DMS53 (cell line): Measurements from ENCODE around the gene SEZ6L2.
"Not testable (repeated sequence)": the region's sequence is repeated elsewhere in the genome, so short reads cannot be mapped to it uniquely, and the experiment has no call there.

ENCODE experiments used
- DNase-seq: peaks from one replicate; lab custom pipeline; 2025; lab: John Stamatoyannopoulos, UW

Gene SEZ6L2

DNA sequence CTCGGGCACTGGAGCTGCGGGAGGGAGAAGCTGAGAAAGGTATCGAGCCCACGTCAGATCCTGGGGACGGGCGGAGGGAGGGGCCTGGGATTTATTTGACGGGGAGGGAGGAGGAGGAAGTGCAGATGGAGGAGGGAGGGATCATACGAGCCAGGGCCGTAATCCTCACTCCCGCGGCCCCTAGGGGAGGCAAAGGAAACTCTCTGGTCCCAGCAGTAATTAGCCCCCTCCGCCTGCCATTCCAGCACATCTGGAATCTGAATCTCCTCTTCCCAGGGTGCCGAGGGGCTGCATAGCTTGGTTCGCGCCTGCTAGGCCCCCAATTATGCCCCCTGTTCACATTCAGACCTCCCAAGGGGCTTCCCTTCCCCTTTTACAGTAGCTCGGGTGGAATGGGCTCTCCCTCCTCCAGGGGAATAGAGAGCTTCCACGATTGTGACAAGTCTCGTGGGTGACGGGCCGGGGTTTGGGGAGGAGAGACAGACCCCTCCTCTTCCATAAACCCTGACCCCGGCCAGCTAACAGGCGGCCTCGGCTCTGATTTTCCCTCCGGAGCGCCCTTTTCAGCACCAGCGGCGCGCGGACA is at the start of gene SEZ6L2:
SEZ6L2 (minus strand) TSS at position 35 of the 586 bp plus-strand sequence. CDS start 531 bp downstream, outside the sequence.
- peak; percentile 96 for DNase-seq

DNA sequence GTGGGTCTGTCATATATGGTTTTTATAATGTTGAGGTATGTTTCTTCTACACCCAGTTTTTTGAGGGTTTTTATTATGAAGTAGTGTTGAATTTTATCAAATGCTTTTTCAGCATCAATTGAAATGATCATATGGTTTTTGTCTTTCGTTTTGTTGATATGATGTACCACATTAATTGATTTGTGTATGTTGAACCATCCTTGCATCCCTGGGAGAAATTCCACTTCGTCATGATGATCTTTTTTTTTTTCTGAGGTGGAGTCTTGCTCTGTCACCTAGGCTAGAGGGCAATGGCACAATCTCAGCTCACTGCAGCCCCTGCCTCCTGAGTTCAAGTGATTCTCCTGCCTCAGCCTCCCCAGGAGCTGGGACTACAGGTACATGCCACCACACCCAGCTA is 48.5 kb upstream of the SEZ6L2 start:
- DNase-seq, result no peak

GRCh38 chr16:29943846-29944799 is 44.8 kb upstream of the SEZ6L2 start:
- peak; percentile 86 for DNase-seq

DNA sequence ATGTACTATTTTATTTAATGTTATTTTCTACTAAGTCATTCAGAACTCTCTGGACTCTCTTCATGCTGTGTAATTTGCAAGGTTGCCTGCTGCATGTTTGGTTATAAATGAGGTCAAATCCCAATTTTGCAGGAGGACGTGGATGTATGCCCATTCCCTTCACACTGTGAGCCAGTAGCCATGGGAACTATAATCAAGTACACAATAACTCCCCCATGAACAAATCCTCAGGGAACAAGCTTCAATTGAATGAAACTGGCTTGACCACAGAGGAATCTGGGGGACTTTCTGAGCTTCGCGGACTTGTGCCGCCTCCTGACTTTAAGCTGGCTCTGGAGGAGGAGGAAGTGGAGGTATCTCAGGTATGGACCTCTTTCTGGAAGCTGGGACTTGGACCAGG is 41.3 kb upstream of the SEZ6L2 start:
- no peak for DNase-seq

DNA sequence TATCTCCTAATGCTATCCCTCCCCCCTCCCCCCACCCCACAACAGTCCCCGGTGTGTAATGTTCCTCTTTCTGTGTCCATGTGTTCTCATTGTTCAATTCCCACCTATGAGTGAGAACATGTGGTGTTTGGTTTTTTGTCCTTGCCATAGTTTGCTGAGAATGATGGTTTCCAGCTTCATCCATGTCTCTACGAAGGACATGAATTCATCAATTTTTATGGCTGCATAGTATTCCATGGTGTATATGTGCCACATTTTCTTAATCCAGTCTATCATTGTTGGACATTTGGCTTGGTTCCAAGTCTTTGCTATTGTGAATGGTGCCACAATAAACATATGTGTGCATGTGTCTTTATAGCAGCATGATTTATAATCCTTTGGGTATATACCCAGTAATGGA is 32.4 kb upstream of the SEZ6L2 start:
- DNase-seq, result not testable (repeated sequence)

DNA sequence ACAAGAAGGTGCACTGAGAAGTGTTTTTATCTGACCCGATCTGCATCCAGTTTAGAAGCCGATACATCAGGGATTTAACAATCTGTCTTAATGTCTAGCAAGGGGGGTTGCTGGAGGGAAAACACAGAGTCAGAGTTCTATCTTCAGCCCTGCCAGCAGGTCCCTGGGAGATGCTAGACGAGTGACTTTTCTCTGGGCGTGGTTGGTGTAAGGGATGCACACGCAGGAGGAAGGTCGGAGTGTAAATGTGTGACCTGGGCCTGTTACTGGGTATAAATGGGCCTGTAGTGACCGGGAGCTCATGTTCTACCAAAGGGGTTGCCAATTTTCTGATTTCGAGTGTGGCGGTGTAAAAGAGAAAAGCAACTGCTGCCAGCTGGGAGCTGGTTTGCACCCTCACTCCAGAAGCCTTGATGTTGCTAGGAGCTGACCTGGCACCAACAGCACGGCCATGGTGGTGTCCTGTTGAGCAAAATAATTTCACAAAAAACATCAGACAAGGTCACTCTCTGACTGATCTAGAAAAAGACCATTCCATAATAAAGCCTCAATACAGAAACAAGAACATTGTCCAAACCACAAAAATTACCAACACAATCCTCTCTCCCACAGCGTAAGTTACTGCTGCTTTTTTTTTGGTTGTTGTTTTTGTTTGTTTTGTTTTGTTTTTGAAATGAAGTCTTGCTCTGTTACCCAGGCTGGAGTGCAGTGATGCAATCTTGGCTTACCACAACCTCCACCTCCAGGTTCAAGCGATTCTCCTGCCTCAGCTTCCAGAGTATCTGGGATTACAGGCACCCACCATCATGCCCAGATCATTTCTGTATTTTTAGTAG is 27.9 kb upstream of the SEZ6L2 start:
- no peak for DNase-seq

DNA sequence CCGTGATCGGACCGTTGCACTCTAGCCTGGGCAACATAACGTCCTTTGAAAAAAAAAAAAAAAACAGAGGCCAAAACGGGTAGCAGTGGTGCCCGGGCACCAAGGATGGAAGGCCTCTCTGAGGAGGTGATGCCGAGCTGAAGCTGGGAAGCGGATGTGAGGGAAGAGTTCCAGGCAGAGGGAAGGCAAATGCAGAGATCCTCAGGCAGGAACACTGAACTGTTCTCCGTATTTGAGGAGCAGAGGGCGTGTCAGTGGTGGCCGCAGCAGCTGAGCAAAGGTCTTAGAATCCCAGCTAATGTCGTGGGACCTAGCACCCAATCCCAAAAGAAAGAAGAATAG is 27.3 kb upstream of the SEZ6L2 start:
- peak; percentile 69 for DNase-seq

DNA sequence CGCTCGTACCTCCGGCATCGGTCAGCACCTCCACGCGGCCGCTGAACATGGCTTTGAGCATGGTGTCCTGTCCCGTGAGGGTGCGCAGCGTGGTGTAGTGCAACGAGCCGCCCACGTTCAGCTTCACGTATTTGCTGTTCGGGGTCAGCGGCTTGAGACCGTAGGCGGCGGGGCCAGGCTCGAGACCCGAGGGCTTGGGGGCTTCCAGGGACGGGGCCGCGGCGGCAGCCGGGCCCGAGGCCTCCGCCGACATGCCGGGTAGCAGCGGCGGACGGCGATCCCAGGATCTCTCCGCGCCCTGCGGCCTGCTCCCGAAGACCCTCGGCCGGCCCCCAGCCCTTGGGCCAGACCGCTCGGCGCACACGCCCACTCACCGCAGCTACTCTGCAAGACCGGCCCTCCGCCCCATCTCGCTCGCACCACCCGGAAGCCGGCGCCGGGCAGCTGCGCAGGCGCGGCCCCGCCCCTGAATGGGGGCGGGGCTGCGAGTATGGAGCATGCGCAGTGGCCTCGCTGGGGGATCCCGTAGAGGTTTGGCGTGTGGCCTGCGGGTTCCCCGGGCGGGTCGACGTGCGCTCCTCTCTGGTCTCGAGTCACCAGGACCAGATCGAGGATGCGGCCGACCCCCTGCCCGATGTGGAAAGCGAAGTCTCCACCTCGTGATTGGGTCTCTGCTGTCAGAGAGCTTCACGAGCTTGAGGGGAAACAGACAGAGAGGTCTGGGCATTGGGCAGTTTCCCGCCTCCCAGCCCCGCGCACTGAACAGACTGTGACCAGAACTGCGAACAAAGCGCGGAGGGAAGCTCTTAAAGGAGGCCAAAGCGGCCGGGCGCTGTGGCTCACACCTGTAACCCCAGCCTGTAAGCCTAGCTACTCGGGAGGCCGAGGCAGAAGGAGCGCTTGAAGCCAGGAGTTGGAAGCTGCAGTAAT is 26.7 kb upstream of the SEZ6L2 start, which contains the start of gene KCTD13:
KCTD13 (minus strand) TSS at position 446 of the 930 bp plus-strand sequence; CDS start at position 253, 193 bp downstream.
- DNase-seq, result peak; percentile 84

DNA sequence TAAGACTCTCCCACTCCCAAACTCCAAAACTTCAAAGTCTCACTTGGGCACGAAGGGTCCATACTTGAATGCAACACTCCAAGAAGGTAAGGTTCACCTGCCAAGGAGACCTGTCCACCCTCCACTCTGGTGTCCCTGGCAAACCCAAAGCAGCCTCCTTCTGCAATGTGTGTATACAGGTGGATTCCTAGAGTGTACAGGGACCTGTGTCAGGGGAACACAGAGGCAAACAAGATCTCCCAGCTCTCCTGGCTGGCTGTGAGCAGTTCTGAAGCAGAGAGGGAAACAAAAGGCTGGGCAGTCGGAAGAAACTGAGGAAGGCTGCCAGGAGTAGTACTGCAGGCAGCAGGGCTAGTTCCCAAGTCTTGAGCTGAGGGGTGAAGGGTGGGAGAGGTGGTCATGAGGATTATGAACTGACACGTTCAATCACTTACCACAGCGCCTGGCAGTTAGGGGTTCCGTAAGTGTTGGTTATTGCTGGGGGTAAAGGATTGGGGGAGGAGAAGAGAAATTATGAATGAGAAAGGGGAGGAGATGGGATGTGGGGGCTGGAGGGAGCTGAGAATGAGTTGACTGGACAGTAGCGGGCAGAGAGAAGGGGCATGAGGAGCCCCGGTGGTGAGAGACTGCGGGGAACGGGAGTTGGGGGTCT is 25.9 kb upstream of the SEZ6L2 start:
- peak; percentile 15 for DNase-seq

- DNase-seq, result no peak
These were observed 23.7 kb upstream of the SEZ6L2 start for GRCh38 chr16:29922986-29923501.

DNA sequence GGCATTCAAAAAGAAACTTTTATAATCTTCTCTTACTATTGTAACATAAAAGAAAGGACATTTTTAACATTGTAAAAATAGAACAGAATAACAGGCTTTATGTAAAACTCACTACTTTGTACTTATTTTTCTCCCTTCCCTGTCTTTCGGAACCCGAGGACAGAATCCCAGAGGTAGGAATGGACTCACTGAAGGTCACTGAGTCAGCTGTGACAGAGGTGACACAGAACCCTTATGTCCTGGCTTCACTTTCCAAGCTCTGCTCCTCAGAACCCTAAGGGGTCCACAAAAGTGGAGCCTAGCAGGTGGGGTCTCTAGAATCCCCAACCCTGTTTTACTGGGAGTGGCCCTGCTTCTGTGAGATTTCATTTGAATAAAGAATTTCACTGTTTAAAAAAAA is 23.0 kb upstream of the SEZ6L2 start:
- DNase-seq, result no peak

DNA sequence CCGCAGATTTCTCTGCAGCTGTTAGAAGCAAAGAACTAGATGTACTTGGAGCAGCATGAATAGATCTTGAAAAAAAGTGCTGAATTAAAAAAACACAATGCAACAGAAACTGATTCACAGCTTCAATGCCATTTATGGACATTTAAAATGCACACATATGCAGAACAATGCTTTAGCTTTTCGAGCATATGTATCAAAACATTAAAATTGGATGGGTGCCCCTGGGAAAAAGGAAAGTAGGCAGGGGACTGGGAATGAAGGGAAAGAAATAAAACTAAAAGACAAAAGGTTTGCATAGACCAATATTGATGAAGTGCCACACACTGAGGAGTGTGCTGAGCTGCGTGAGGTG is 21.7 kb upstream of the SEZ6L2 start:
- no peak for DNase-seq

- DNase-seq, result no peak
These were observed 21.1 kb upstream of the SEZ6L2 start for GRCh38 chr16:29920288-29921033.

DNA sequence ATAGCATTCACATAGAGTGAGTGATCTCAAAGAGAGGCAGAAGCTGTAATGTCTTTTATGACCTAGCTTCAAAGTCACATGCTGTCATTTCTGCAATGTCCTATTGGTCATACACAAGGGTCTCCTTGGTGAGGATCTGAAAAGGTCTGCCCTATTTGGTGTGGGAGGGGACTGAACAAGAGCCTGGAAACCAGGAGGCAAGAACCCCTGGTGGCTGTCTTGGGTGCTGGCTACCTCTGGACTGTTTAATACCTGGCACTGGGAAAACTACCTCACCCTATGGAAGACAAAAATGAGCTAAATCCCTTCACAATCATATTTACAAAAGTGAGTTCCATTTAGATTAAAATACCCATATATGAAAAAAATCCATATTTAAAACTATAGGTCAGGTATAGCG is 17.6 kb upstream of the SEZ6L2 start:
- no peak for DNase-seq

DNA sequence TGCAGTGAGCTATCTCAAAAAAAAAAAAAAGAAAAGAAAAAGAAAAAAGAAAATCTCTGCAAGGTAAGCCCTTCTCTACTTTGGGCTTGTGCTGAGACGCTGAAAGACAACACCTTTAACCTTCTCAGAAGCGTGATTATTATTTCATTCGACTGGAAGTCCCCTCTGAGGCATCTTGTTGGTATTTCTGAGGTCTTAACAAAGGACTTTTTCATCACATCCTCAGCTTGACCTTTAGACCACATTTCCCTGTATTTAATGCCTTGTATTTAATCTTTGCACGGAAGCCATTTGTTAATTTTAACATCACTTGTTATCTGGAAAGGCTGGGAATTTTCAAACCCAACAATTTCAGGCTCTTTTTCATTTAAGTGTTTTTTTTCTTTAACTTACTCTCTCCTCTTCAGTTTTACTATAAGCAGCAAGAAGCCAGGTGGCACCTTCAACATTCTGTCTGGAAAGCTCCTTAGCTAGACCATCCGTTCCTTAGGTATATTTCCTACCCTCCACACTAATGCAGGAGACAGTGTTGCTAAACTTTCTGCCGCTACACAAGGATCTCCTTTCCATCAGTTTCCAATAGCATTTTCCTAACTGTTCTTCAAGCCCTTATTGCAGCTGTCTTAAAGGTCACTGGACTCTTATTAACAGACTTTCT is 16.4 kb upstream of the SEZ6L2 start:
- no peak for DNase-seq

GRCh38 chr16:29913514-29913913 is 14.2 kb upstream of the SEZ6L2 start:
- no peak for DNase-seq

- peak; percentile 75 for DNase-seq
These were observed 12.7 kb upstream of the SEZ6L2 start for GRCh38 chr16:29912087-29912486.

DNA sequence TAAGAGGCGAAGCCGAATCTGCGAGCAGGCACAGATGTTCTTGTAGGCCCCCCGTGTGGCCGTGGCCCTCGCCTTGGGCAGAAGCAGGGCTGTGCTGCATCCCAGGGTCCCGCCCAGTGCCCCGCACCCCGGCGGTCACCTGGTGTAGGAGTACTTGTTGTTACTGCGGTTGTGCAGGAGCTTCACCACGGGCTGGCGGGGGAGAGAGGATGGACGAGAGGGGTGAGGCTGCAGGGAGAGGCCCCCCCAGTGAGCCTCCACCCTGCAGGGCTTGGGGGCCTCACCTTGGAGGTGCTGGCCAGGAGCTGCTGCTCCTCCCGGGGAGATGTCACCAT is 12.3 kb upstream of the SEZ6L2 start:
- DNase-seq, result peak; percentile 59
